ENCODE measurements around the gene SALL1.

DNA sequence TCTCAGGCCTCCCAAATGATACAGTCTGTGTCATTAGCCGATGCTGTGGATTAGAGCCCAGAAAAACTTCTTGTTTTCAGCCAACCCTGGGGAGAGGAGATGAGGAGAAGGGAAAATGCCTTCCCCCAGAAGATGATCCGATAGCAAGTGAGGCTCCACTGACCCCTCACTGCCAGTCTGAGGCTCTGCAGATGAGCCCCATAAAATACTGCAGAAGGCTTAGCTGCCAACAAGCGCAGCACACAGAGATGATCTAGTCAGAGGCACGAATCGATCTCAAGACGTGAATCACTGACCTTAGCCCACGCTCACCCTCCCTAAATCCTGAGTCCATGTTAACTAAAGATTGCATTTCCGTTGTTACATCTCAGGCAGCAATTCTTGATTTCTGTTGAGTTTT lies 31.5 kb downstream of the SALL1 start:
- TF ChIP-seq, protein P1, sequence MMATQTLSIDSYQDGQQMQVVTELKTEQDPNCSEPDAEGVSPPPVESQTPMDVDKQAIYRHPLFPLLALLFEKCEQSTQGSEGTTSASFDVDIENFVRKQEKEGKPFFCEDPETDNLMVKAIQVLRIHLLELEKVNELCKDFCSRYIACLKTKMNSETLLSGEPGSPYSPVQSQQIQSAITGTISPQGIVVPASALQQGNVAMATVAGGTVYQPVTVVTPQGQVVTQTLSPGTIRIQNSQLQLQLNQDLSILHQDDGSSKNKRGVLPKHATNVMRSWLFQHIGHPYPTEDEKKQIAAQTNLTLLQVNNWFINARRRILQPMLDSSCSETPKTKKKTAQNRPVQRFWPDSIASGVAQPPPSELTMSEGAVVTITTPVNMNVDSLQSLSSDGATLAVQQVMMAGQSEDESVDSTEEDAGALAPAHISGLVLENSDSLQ (IDR thresholded peaks at IDR 0.05): no peak
- TF ChIP-seq ZNF124 (CRISPR knock-in tag; IDR thresholded peaks at IDR 0.05) (no peak), NFIC (IDR thresholded peaks at IDR 0.05) (no peak), EP300 (IDR thresholded peaks at IDR 0.05; ENCODE audit: low read length) (no peak), TCFL5 (CRISPR knock-in tag; conservative IDR thresholded peaks at IDR 0.05) (no peak), ZNF263 (CRISPR knock-in tag; IDR thresholded peaks at IDR 0.05; ENCODE audit: borderline replicate concordance) (no peak), SP2 (IDR thresholded peaks at IDR 0.05; ENCODE audit: extremely low read depth, low read depth, low read length, poor library complexity, severe bottlenecking) (no peak), EHMT2 (IDR thresholded peaks at IDR 0.05) (no peak), TRIM24 (IDR thresholded peaks at IDR 0.05) (no peak), SIX5 (IDR thresholded peaks at IDR 0.05; ENCODE audit: borderline replicate concordance in 1 of 2, insufficient read depth in 1 of 2, low read depth in 1 of 2, low read length in 2 of 2) (no peak)
- TF ChIP-seq, protein P2, sequence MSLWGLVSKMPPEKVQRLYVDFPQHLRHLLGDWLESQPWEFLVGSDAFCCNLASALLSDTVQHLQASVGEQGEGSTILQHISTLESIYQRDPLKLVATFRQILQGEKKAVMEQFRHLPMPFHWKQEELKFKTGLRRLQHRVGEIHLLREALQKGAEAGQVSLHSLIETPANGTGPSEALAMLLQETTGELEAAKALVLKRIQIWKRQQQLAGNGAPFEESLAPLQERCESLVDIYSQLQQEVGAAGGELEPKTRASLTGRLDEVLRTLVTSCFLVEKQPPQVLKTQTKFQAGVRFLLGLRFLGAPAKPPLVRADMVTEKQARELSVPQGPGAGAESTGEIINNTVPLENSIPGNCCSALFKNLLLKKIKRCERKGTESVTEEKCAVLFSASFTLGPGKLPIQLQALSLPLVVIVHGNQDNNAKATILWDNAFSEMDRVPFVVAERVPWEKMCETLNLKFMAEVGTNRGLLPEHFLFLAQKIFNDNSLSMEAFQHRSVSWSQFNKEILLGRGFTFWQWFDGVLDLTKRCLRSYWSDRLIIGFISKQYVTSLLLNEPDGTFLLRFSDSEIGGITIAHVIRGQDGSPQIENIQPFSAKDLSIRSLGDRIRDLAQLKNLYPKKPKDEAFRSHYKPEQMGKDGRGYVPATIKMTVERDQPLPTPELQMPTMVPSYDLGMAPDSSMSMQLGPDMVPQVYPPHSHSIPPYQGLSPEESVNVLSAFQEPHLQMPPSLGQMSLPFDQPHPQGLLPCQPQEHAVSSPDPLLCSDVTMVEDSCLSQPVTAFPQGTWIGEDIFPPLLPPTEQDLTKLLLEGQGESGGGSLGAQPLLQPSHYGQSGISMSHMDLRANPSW (CRISPR knock-in tag; IDR thresholded peaks at IDR 0.05): no peak
- TF ChIP-seq, protein P3, sequence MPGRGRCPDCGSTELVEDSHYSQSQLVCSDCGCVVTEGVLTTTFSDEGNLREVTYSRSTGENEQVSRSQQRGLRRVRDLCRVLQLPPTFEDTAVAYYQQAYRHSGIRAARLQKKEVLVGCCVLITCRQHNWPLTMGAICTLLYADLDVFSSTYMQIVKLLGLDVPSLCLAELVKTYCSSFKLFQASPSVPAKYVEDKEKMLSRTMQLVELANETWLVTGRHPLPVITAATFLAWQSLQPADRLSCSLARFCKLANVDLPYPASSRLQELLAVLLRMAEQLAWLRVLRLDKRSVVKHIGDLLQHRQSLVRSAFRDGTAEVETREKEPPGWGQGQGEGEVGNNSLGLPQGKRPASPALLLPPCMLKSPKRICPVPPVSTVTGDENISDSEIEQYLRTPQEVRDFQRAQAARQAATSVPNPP (IDR thresholded peaks at IDR 0.05; ENCODE audit: borderline replicate concordance, insufficient read depth, insufficient read length): no peak
- TF ChIP-seq, protein P4, sequence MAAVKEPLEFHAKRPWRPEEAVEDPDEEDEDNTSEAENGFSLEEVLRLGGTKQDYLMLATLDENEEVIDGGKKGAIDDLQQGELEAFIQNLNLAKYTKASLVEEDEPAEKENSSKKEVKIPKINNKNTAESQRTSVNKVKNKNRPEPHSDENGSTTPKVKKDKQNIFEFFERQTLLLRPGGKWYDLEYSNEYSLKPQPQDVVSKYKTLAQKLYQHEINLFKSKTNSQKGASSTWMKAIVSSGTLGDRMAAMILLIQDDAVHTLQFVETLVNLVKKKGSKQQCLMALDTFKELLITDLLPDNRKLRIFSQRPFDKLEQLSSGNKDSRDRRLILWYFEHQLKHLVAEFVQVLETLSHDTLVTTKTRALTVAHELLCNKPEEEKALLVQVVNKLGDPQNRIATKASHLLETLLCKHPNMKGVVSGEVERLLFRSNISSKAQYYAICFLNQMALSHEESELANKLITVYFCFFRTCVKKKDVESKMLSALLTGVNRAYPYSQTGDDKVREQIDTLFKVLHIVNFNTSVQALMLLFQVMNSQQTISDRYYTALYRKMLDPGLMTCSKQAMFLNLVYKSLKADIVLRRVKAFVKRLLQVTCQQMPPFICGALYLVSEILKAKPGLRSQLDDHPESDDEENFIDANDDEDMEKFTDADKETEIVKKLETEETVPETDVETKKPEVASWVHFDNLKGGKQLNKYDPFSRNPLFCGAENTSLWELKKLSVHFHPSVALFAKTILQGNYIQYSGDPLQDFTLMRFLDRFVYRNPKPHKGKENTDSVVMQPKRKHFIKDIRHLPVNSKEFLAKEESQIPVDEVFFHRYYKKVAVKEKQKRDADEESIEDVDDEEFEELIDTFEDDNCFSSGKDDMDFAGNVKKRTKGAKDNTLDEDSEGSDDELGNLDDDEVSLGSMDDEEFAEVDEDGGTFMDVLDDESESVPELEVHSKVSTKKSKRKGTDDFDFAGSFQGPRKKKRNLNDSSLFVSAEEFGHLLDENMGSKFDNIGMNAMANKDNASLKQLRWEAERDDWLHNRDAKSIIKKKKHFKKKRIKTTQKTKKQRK (IDR thresholded peaks at IDR 0.05; ENCODE audit: borderline replicate concordance, low read depth, low read length): no peak
- TF ChIP-seq, protein P5, sequence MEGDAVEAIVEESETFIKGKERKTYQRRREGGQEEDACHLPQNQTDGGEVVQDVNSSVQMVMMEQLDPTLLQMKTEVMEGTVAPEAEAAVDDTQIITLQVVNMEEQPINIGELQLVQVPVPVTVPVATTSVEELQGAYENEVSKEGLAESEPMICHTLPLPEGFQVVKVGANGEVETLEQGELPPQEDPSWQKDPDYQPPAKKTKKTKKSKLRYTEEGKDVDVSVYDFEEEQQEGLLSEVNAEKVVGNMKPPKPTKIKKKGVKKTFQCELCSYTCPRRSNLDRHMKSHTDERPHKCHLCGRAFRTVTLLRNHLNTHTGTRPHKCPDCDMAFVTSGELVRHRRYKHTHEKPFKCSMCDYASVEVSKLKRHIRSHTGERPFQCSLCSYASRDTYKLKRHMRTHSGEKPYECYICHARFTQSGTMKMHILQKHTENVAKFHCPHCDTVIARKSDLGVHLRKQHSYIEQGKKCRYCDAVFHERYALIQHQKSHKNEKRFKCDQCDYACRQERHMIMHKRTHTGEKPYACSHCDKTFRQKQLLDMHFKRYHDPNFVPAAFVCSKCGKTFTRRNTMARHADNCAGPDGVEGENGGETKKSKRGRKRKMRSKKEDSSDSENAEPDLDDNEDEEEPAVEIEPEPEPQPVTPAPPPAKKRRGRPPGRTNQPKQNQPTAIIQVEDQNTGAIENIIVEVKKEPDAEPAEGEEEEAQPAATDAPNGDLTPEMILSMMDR (IDR thresholded peaks at IDR 0.05 in 2 of 3, conservative IDR thresholded peaks at IDR 0.05 in 1 of 3; ENCODE audit: insufficient read depth in 2 of 3, low read depth in 1 of 3, low read length in 3 of 3): no peak

All from K562 (cell line).